OCI-LY1 (cell line): ENCODE measurements around the gene YKT6.
A peak's percentile ranks its signal among the peaks of the same experiment; 100 is the strongest.

Source experiments
- H2AFZ ChIP-seq: fragments of 200-600 bp; sonication (generic), shearing (Covaris generic); 2 replicates; pipeline ENCODE4 v1.6.0; 2014; ENCODE audit warnings: antibody characterized with exemption, mild to moderate bottlenecking, low read length
- H3F3A ChIP-seq: fragments of 200-600 bp; sonication (generic), shearing (Covaris generic); 2 replicates; pipeline ENCODE4 v1.6.0; 2014; ENCODE audit warnings: mild to moderate bottlenecking, antibody characterized with exemption, low read length, moderate library complexity; ENCODE audit not compliant: insufficient read depth
- H3K27ac ChIP-seq: fragments of 200-600 bp; sonication (generic); 2 replicates; pipeline ENCODE4 v1.5.1; 2014; ENCODE audit warnings: low read length, mixed run types, mild to moderate bottlenecking, low read depth; ENCODE audit not compliant: poor library complexity, severe bottlenecking
- H3K27me3 ChIP-seq: fragments of 200-600 bp; sonication (generic); 2 replicates; pipeline ENCODE4 v1.6.0; 2014; ENCODE audit warnings: antibody characterized with exemption, mild to moderate bottlenecking, low read length, moderate library complexity; ENCODE audit not compliant: insufficient read depth
- H3K36me3 ChIP-seq: fragments of 200-600 bp; sonication (generic); 2 replicates; pipeline ENCODE4 v1.6.1; 2014; ENCODE audit warnings: mild to moderate bottlenecking, antibody characterized with exemption, low read length, moderate library complexity, mixed read lengths; ENCODE audit not compliant: insufficient read depth
- H3K4me1 ChIP-seq: fragments of 200-600 bp; sonication (generic); 2 replicates; pipeline ENCODE4 v1.5.1; 2014; ENCODE audit warnings: mild to moderate bottlenecking, low read length, moderate library complexity; ENCODE audit not compliant: insufficient read depth, severe bottlenecking
- H3K4me2 ChIP-seq: fragments of 200-600 bp; sonication (generic), shearing (Covaris generic); 2 replicates; pipeline ENCODE4 v1.6.1; 2014; ENCODE audit warnings: low read length
- H3K4me3 ChIP-seq: fragments of 200-600 bp; sonication (generic); 2 replicates; pipeline ENCODE4 v1.5.1; 2014; ENCODE audit warnings: low read length, low read depth, mild to moderate bottlenecking, mixed read lengths; ENCODE audit not compliant: poor library complexity, severe bottlenecking
- H3K79me2 ChIP-seq: fragments of 200-600 bp; shearing (Covaris generic); 2 replicates; pipeline ENCODE4 v1.6.1; 2016; ENCODE audit warnings: mixed run types, low read length, mixed read lengths; ENCODE audit not compliant: insufficient read depth
- H3K9ac ChIP-seq: fragments of 200-600 bp; sonication (generic), shearing (Covaris generic); 2 replicates; pipeline ENCODE4 v1.6.1; 2014; ENCODE audit warnings: mild to moderate bottlenecking, low read length, mixed read lengths
- H3K9me2 ChIP-seq: fragments of 200-600 bp; sonication (generic), shearing (Covaris generic); 2 replicates; pipeline ENCODE4 v1.6.1; 2014; ENCODE audit warnings: low read depth, mild to moderate bottlenecking, low read length, mixed read lengths
- H3K9me3 ChIP-seq: fragments of 200-600 bp; shearing (Covaris generic); 2 replicates; pipeline ENCODE4 v1.6.1; 2014; ENCODE audit warnings: low read length, mixed read lengths
- H4K20me1 ChIP-seq: fragments of 200-600 bp; sonication (generic), shearing (Covaris generic); 2 replicates; pipeline ENCODE4 v1.6.0; 2016; ENCODE audit warnings: mild to moderate bottlenecking, low read length; ENCODE audit not compliant: insufficient read depth
- CTCF ChIP-seq: fragments of 200-600 bp; sonication (generic), shearing (Covaris generic); IDR thresholded peaks from 2 replicates; pipeline ENCODE4 v1.5.1; 2017; ENCODE audit warnings: mild to moderate bottlenecking, antibody characterized with exemption, low read length, moderate library complexity, mixed read lengths
- EZH2 ChIP-seq: fragments of 200-600 bp; sonication (generic), shearing (Covaris generic); IDR thresholded peaks from 2 replicates; pipeline ENCODE4 v1.8.0; 2017; ENCODE audit warnings: borderline replicate concordance, mixed run types, mild to moderate bottlenecking, antibody characterized with exemption, low read length, moderate library complexity, mixed read lengths

Gene YKT6

GRCh38 chr7:44220358-44221112, 19.8 kb downstream of the YKT6 start:
- H4K20me1 ChIP-seq, result no peaks in the 10 kb centered on the region
- no peaks in the 10 kb centered on the region for H3K79me2 ChIP-seq
- H3K4me2 ChIP-seq, result no peak overlapping the region
- TF ChIP-seq EZH2 (no peak), CTCF (no peak)
- peaks cover 12% of the 10 kb centered on the region for H3K4me1 ChIP-seq
- H3K27ac ChIP-seq, result no peak overlapping the region
- no peak overlapping the region for H3K4me3 ChIP-seq
- H3K36me3 ChIP-seq, result no peaks in the 10 kb centered on the region
- H3K9ac ChIP-seq, result no peak overlapping the region
- peaks cover 15% of the 10 kb centered on the region; the same call in 1 of the 2 replicates for H3K27me3 ChIP-seq
- no peaks in the 10 kb centered on the region for H3F3A ChIP-seq
- H3K9me3 ChIP-seq, result no peaks in the 10 kb centered on the region
- H2AFZ ChIP-seq, result no peak overlapping the region
- no peaks in the 10 kb centered on the region for H3K9me2 ChIP-seq

GRCh38 chr7:44221231-44221791, 20.5 kb downstream of the YKT6 start:
- Histone ChIP-seq H3F3A (no peaks in the 10 kb centered on the region), H3K36me3 (no peaks in the 10 kb centered on the region), H3K9me2 (no peaks in the 10 kb centered on the region), H3K4me3 (no peak overlapping the region), H3K27me3 (peaks cover 23% of the 10 kb centered on the region), H3K4me2 (peak overlapping the region; percentile 5; the same call in 1 of the 2 replicates), H3K9me3 (no peaks in the 10 kb centered on the region), H3K9ac (no peak overlapping the region), H2AFZ (no peak overlapping the region), H3K27ac (no peak overlapping the region), H4K20me1 (no peaks in the 10 kb centered on the region), H3K4me1 (peaks cover 12% of the 10 kb centered on the region), H3K79me2 (no peaks in the 10 kb centered on the region)
- TF ChIP-seq CTCF, result 0 out of 2 replicates have a peak, but pooled peaks have one; percentile 23
- no peak for TF ChIP-seq EZH2

GRCh38 chr7:44222074-44222473, 21.3 kb downstream of the YKT6 start:
- Histone ChIP-seq H3F3A (no peaks in the 10 kb centered on the region), H3K4me1 (peaks cover 12% of the 10 kb centered on the region), H3K4me2 (no peak overlapping the region), H3K36me3 (no peaks in the 10 kb centered on the region), H4K20me1 (no peaks in the 10 kb centered on the region), H2AFZ (no peak overlapping the region), H3K27me3 (peaks cover 24% of the 10 kb centered on the region), H3K4me3 (no peak overlapping the region), H3K27ac (no peak overlapping the region), H3K9ac (no peak overlapping the region), H3K9me3 (no peaks in the 10 kb centered on the region), H3K79me2 (no peaks in the 10 kb centered on the region), H3K9me2 (no peaks in the 10 kb centered on the region)
- TF ChIP-seq CTCF, result no peak
- TF ChIP-seq EZH2, result no peak
